Astrocyte (in vitro differentiated cells and primary cell): ENCODE results near the gene ATP9A. TPM values are rescaled to one million over a fixed set of nuclear protein-coding genes. Genes with fewer than 3 reads are reported as not detected.

Experiments
- DNase-seq: peaks from one replicate; pipeline ENCODE4 v3.0.0-alpha.2; 2010; ENCODE audit warnings: low read depth
- FAIRE-seq: peaks from 2 replicates; lab custom pipeline; 2011; peaks lifted over from hg19 to GRCh38; lab: Jason Lieb, UNC
- H2AFZ ChIP-seq: 2 replicates; pipeline ENCODE4 v1.6.0; 2012; ENCODE audit warnings: low read depth, low read length, inconsistent platforms
- H3K27ac ChIP-seq: 2 replicates; pipeline ENCODE4 v1.5.1; 2011; ENCODE audit warnings: low read depth, low read length, inconsistent platforms
- H3K27me3 ChIP-seq: 2 replicates; pipeline ENCODE4 v1.6.0; 2011; ENCODE audit warnings: low read length, inconsistent platforms; ENCODE audit not compliant: insufficient read depth
- H3K36me3 ChIP-seq: 2 replicates; pipeline ENCODE4 v1.5.1; 2011; ENCODE audit warnings: low read length, inconsistent platforms; ENCODE audit not compliant: insufficient read depth
- H3K4me1 ChIP-seq: 2 replicates; pipeline ENCODE4 v1.5.1; 2011; ENCODE audit warnings: low read length, inconsistent platforms; ENCODE audit not compliant: insufficient read depth
- H3K4me2 ChIP-seq: 2 replicates; pipeline ENCODE4 v1.6.0; 2012; ENCODE audit warnings: low read length, inconsistent platforms
- H3K4me3 ChIP-seq: 2 replicates; pipeline ENCODE4 v1.5.1; 2011; ENCODE audit warnings: low read depth, mild to moderate bottlenecking, low read length, inconsistent platforms; ENCODE audit not compliant: insufficient read depth
- H3K79me2 ChIP-seq: 2 replicates; pipeline ENCODE4 v1.6.0; 2012; ENCODE audit warnings: mild to moderate bottlenecking, low read length, inconsistent platforms; ENCODE audit not compliant: insufficient read depth
- H3K9ac ChIP-seq: 2 replicates; pipeline ENCODE4 v1.6.0; 2012; ENCODE audit warnings: mild to moderate bottlenecking, low read length, inconsistent platforms
- H3K9me3 ChIP-seq: 2 replicates; pipeline ENCODE4 v1.5.1; 2012; ENCODE audit warnings: low read depth, mild to moderate bottlenecking, low read length, inconsistent platforms; ENCODE audit not compliant: insufficient read depth
- H4K20me1 ChIP-seq: 2 replicates; pipeline ENCODE4 v1.6.0; 2012; ENCODE audit warnings: low read length, inconsistent platforms; ENCODE audit not compliant: insufficient read depth
- H3K27ac Mint-ChIP-seq: one replicate; pipeline ENCODE4 v1.8.0; 2021; ENCODE audit warnings: mild to moderate bottlenecking, mixed read lengths; ENCODE audit not compliant: unreplicated experiment
- H3K27me3 Mint-ChIP-seq: one replicate; pipeline ENCODE4 v1.8.0; 2021; ENCODE audit warnings: low read depth, mixed read lengths; ENCODE audit not compliant: unreplicated experiment
- H3K36me3 Mint-ChIP-seq: one replicate; pipeline ENCODE4 v1.8.0; 2021; ENCODE audit warnings: low read depth, mixed read lengths; ENCODE audit not compliant: unreplicated experiment
- H3K4me1 Mint-ChIP-seq: one replicate; pipeline ENCODE4 v1.8.0; 2021; ENCODE audit warnings: low read depth, mixed read lengths; ENCODE audit not compliant: unreplicated experiment
- H3K4me3 Mint-ChIP-seq: one replicate; pipeline ENCODE4 v1.8.0; 2021; ENCODE audit warnings: mild to moderate bottlenecking, moderate library complexity, mixed read lengths; ENCODE audit not compliant: unreplicated experiment
- H3K9me3 Mint-ChIP-seq: one replicate; pipeline ENCODE4 v1.8.0; 2021; ENCODE audit warnings: mild to moderate bottlenecking, mixed read lengths; ENCODE audit not compliant: unreplicated experiment
- CTCF ChIP-seq: IDR thresholded peaks from 2 replicates; pipeline ENCODE4 v1.5.1; 2011; ENCODE audit warnings: low read depth, mild to moderate bottlenecking, inconsistent platforms, low read length, moderate library complexity; ENCODE audit not compliant: insufficient read depth
- EZH2 ChIP-seq: IDR thresholded peaks from 2 replicates; pipeline ENCODE4 v1.6.1; 2012; ENCODE audit warnings: mild to moderate bottlenecking, low read length, inconsistent platforms; ENCODE audit not compliant: insufficient read depth
- total RNA-seq: library from RNA; stranded (reverse); gene quantifications from 2 replicates; pipeline ENCODE4 v1.2.1, GENCODE V29; 2021

Gene ATP9A
- total RNA-seq, 1 donor from 2014 or later, result 12.9 TPM

GRCh38 chr20:51628533-51629398 lies 139.4 kb downstream of the ATP9A start:
- H3K9me3 ChIP-seq, result no peaks in the 10 kb centered on the region
- H3K9ac ChIP-seq, result peak overlapping the region; percentile 85
- FAIRE-seq, result no peak
- peaks cover 3% of the 10 kb centered on the region for H3K36me3 ChIP-seq
- H3K27ac Mint-ChIP-seq, result no peak overlapping the region
- H2AFZ ChIP-seq, result no peak overlapping the region
- peak overlapping the region; percentile 99 for H3K27ac ChIP-seq
- H3K27me3 ChIP-seq, result no peaks in the 10 kb centered on the region
- H3K36me3 Mint-ChIP-seq, result peaks cover 9% of the 10 kb centered on the region
- peak; percentile 90 for DNase-seq
- peaks cover 10% of the 10 kb centered on the region for H3K4me1 Mint-ChIP-seq
- no peak overlapping the region for H3K4me3 Mint-ChIP-seq
- H3K4me3 ChIP-seq, result no peak overlapping the region
- H4K20me1 ChIP-seq, result no peaks in the 10 kb centered on the region
- H3K79me2 ChIP-seq, result peaks cover 4% of the 10 kb centered on the region
- no peak for TF ChIP-seq EZH2
- no peak for TF ChIP-seq CTCF
- peak overlapping the region; percentile 34 for H3K4me2 ChIP-seq
- H3K27me3 Mint-ChIP-seq, result no peaks in the 10 kb centered on the region
- peaks cover 36% of the 10 kb centered on the region for H3K4me1 ChIP-seq
- H3K9me3 Mint-ChIP-seq, result no peaks in the 10 kb centered on the region

- TF ChIP-seq CTCF (no peak), EZH2 (no peak)
- FAIRE-seq, result no peak
- peaks cover 4% of the 10 kb centered on the region for H3K79me2 ChIP-seq
Measured at GRCh38 chr20:51627586-51627985, 140.6 kb downstream of the ATP9A start.

GRCh38 chr20:51625105-51625504 lies 143.1 kb downstream of the ATP9A start:
- DNase-seq, result no peak
- Histone ChIP-seq H3K27me3 (no peaks in the 10 kb centered on the region), H3K27ac (no peak overlapping the region), H3K36me3 (peaks cover 3% of the 10 kb centered on the region), H2AFZ (no peak overlapping the region), H3K9ac (no peak overlapping the region), H3K79me2 (peaks cover 4% of the 10 kb centered on the region), H3K4me1 (peaks cover 24% of the 10 kb centered on the region), H4K20me1 (no peaks in the 10 kb centered on the region), H3K4me3 (no peak overlapping the region), H3K4me2 (no peak overlapping the region), H3K9me3 (no peaks in the 10 kb centered on the region)
- FAIRE-seq, result no peak
- Mint-ChIP-seq H3K9me3 (no peaks in the 10 kb centered on the region), H3K36me3 (peaks cover 11% of the 10 kb centered on the region), H3K27me3 (no peaks in the 10 kb centered on the region), H3K27ac (no peak overlapping the region), H3K4me3 (no peak overlapping the region), H3K4me1 (no peaks in the 10 kb centered on the region)
- TF ChIP-seq CTCF, result no peak
- no peak for TF ChIP-seq EZH2

More at GRCh38 chr20:51627586-51627985, 140.6 kb downstream of the ATP9A start:
- H3K9ac ChIP-seq, result no peak overlapping the region
- Mint-ChIP-seq H3K4me1 (peaks cover 10% of the 10 kb centered on the region), H3K36me3 (peaks cover 9% of the 10 kb centered on the region), H3K4me3 (no peak overlapping the region), H3K27me3 (no peaks in the 10 kb centered on the region), H3K27ac (no peak overlapping the region), H3K9me3 (no peaks in the 10 kb centered on the region)
- no peak overlapping the region for H2AFZ ChIP-seq
- DNase-seq, result no peak
- H3K4me2 ChIP-seq, result no peak overlapping the region
- no peaks in the 10 kb centered on the region for H3K9me3 ChIP-seq
- H3K27me3 ChIP-seq, result no peaks in the 10 kb centered on the region
- H3K4me1 ChIP-seq, result peaks cover 39% of the 10 kb centered on the region
- peaks cover 3% of the 10 kb centered on the region for H3K36me3 ChIP-seq
- H3K27ac ChIP-seq, result no peak overlapping the region
- no peak overlapping the region for H3K4me3 ChIP-seq
- no peaks in the 10 kb centered on the region for H4K20me1 ChIP-seq
